Measurements from ENCODE around the gene PTPN18. TPM values are rescaled to one million over a fixed set of nuclear protein-coding genes. Genes with fewer than 3 reads are reported as not detected.
A peak's percentile ranks its signal among the peaks of the same experiment; 100 is the strongest.

Gene PTPN18
- total and polyA plus RNA-seq, 2 experiments from 2014 or later = 27.6 to 36.3 TPM

GRCh38 chr2:130316596-130316995, 39.3 kb upstream of the PTPN18 start:
- Histone ChIP-seq H3K4me3 (no peak overlapping the region), H3K27ac (no peak overlapping the region), H3K27me3 (peaks cover 9% of the 10 kb centered on the region), H3K9me3 (ENCODE audit: low read depth) (no peaks in the 10 kb centered on the region), H3K4me1 (ENCODE audit: low read depth) (no peaks in the 10 kb centered on the region), H3K36me3 (no peaks in the 10 kb centered on the region)
- no peak for DNase-seq (ENCODE audit: low read depth in 1 of 2, low spot score in 1 of 2)
- no peak for TF ChIP-seq CTCF (IDR thresholded peaks at IDR 0.05; ENCODE audit: low read depth, low read length)

- Histone ChIP-seq H3K27ac (no peak overlapping the region), H3K4me3 (no peak overlapping the region), H3K9me3 (ENCODE audit: low read depth) (no peaks in the 10 kb centered on the region), H3K4me1 (ENCODE audit: low read depth) (no peaks in the 10 kb centered on the region), H3K27me3 (peaks cover 3% of the 10 kb centered on the region), H3K36me3 (no peaks in the 10 kb centered on the region)
- no peak for DNase-seq (ENCODE audit: low read depth in 1 of 2, low spot score in 1 of 2)
- no peak for TF ChIP-seq CTCF (IDR thresholded peaks at IDR 0.05; ENCODE audit: low read depth, low read length)
Measured at GRCh38 chr2:130318906-130319305, 37.0 kb upstream of the PTPN18 start.

- Histone ChIP-seq H3K4me1 (ENCODE audit: low read depth) (no peaks in the 10 kb centered on the region), H3K27me3 (peaks cover 8% of the 10 kb centered on the region), H3K4me3 (no peak overlapping the region), H3K36me3 (no peaks in the 10 kb centered on the region), H3K9me3 (ENCODE audit: low read depth) (no peaks in the 10 kb centered on the region), H3K27ac (no peak overlapping the region)
- no peak for TF ChIP-seq CTCF (IDR thresholded peaks at IDR 0.05; ENCODE audit: low read depth, low read length)
- no peak for DNase-seq (ENCODE audit: low read depth in 1 of 2, low spot score in 1 of 2)
Measured at GRCh38 chr2:130319536-130319935, 36.3 kb upstream of the PTPN18 start.

DNA sequence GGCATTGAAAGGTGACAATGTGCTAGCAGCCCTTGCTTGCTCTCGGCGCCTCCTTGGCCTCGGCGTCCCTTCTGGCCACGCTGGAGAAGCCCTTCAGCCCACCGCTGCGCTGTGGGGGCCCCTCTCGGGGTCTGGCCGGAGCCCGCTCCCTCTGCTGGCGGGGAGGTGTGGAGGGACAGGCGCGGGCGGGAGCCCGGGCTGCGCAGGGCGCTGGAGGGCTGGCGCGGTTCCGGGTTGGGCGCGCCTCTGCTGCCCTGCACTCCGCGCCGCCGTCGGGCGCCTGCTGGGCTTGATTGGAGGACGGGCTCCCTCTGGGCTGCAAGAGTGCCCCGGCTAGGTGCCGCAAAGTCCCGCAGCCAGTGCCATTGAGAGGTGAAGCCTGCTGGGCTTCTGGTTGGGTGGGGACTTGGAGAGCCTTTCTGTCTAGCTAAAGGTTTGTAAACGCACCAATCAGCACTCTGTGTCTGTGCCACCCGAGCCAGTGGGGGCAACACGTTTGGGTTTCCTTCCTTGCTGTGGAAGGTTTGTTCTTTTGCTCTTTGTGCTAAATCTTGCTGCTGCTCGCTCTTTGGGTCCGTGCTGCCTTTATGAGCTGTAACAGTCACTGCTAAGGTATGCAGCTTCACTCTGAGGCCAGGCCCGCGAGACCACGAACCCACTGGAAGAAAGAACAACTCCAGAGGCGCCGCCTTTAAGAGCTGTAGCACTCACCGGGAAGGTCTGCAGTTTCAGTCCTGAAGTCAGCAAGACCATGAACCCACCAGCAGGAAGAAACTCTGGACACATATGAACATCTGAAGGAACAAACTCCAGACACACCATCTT, 27.9 kb upstream of the PTPN18 start:
- Histone ChIP-seq H3K4me3 (no peak overlapping the region), H3K36me3 (no peaks in the 10 kb centered on the region), H3K27ac (no peak overlapping the region), H3K27me3 (peaks cover 23% of the 10 kb centered on the region), H3K9me3 (ENCODE audit: low read depth) (no peaks in the 10 kb centered on the region), H3K4me1 (ENCODE audit: low read depth) (no peaks in the 10 kb centered on the region)
- DNase-seq (ENCODE audit: low read depth in 1 of 2, low spot score in 1 of 2) = peak; percentile 18 to 57
- no peak for TF ChIP-seq CTCF (IDR thresholded peaks at IDR 0.05; ENCODE audit: low read depth, low read length)

GRCh38 chr2:130328710-130329109, 27.1 kb upstream of the PTPN18 start:
- no peak for DNase-seq (ENCODE audit: low read depth in 1 of 2, low spot score in 1 of 2)

More at GRCh38 chr2:130328710-130329109, 27.1 kb upstream of the PTPN18 start:
- no peak for TF ChIP-seq CTCF (IDR thresholded peaks at IDR 0.05; ENCODE audit: low read depth, low read length)
- H3K27me3 ChIP-seq = peaks cover 22% of the 10 kb centered on the region
- H3K4me1 ChIP-seq (ENCODE audit: low read depth) = no peaks in the 10 kb centered on the region
- H3K27ac ChIP-seq = no peak overlapping the region
- H3K36me3 ChIP-seq = no peaks in the 10 kb centered on the region
- no peak overlapping the region for H3K4me3 ChIP-seq
- H3K9me3 ChIP-seq (ENCODE audit: low read depth) = no peaks in the 10 kb centered on the region
